Parietal lobe (tissue), 1 donor: Measurements from ENCODE around the gene VEGFD. TPM values are rescaled to one million over a fixed set of nuclear protein-coding genes. Genes with fewer than 3 reads are reported as not detected.

Source experiments
- total RNA-seq: library from RNA; depleted of rRNA; stranded (reverse); fragments of >200 nt; gene quantifications from one replicate; pipeline ENCODE4 v1.2.3, GENCODE V29; 2014

The VEGFD gene
- total RNA-seq: not detected

GRCh38 chrX:15384304-15384703, at the start of gene VEGFD:
Gene VEGFD (minus strand): TSS chrX:15384413. CDS start chrX:15383946, 467 bp downstream.

GRCh38 chrX:15335135-15336022, 48.8 kb downstream of the VEGFD start, which contains the start of gene PIGA:
Gene PIGA (minus strand): TSS chrX:15335523. CDS start chrX:15331930, 3,593 bp downstream.

GRCh38 chrX:15315509-15315908, 68.7 kb downstream of the VEGFD start, which contains the start of gene ASB11:
Gene ASB11 (minus strand): TSS chrX:15315640. CDS start chrX:15315605, 35 bp downstream.

Other genes with a start within 250 kb of the VEGFD start
- gene ASB9, start 114.3 kb downstream of the VEGFD start, total RNA-seq: 1.6 TPM
- not detected for gene ASB11, start 68.8 kb downstream of the VEGFD start, total RNA-seq
- 21.0 TPM for gene PIGA, start 48.9 kb downstream of the VEGFD start, total RNA-seq
- gene PIR, start 108.9 kb upstream of the VEGFD start, total RNA-seq: 2.8 TPM
- not detected for gene BMX, start 116.4 kb upstream of the VEGFD start, total RNA-seq
- not detected for gene ACE2, start 216.5 kb upstream of the VEGFD start, total RNA-seq